ENCODE results near the gene WNT7A.
A peak's percentile ranks its signal among the peaks of the same experiment; 100 is the strongest.

WNT7A gene

DNA sequence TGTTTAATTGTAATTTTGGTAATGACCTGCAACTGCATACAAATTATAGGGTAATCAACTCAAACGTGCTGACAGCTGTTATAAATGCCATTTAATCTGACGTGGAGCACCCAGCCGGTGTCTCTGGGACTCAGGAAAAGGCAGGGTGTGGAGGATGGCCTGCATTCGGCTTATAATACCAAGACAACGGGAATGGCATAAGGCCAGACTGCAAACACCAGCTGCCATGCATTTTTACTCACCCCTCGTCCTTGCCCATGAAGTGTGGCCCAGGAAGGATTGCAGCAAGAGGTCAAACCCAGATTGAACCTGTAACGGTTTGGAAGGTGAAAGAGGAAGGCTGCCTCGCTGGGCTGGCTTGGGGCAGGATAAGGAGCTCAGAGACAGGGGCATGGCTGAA lies 96.4 kb downstream of the WNT7A start:
- Histone ChIP-seq H2AK5ac (ENCODE audit: low read length) (no peak overlapping the region), H4K91ac (ENCODE audit: low read depth, low read length) (no peak overlapping the region), H4K8ac (ENCODE audit: low read depth, low read length) (no peak overlapping the region), H3K9ac (ENCODE audit: low read length) (peak overlapping the region; percentile 5), H3K4me3 (ENCODE audit: low read depth, low read length) (no peak overlapping the region), H3K4me1 (ENCODE audit: control insufficient read depth in 1 of 2, insufficient read depth in 2 of 2, low read length in 2 of 2) (no peaks in the 10 kb centered on the region), H3K4me2 (ENCODE audit: low read length) (no peak overlapping the region), H4K12ac (ENCODE audit: low read depth, low read length) (no peak overlapping the region), H2BK5ac (ENCODE audit: low read depth, low read length, poor library complexity) (no peak overlapping the region), H2BK12ac (ENCODE audit: low read length) (no peak overlapping the region), H3K9me3 (ENCODE audit: insufficient read depth, low read depth, low read length) (no peaks in the 10 kb centered on the region), H2BK120ac (ENCODE audit: insufficient read depth, low read length, poor library complexity) (no peak overlapping the region), H3K36me3 (ENCODE audit: control insufficient read depth in 1 of 2, insufficient read depth in 2 of 2, low read length in 2 of 2) (no peaks in the 10 kb centered on the region), H3K14ac (ENCODE audit: low read length) (no peak overlapping the region), H3K79me2 (ENCODE audit: control insufficient read depth, insufficient read depth, low read length, poor library complexity) (no peaks in the 10 kb centered on the region), H2AFZ (ENCODE audit: insufficient read depth, low read length, poor library complexity) (no peak overlapping the region), H3K27ac (ENCODE audit: low read depth, low read length) (no peak overlapping the region), H3K4ac (ENCODE audit: low read depth, low read length) (no peak overlapping the region), H3K18ac (ENCODE audit: low read length) (no peak overlapping the region), H3K27me3 (ENCODE audit: insufficient read depth, low read length) (no peaks in the 10 kb centered on the region), H3K23ac (ENCODE audit: low read length) (no peak overlapping the region), H3K79me1 (ENCODE audit: low read length) (no peaks in the 10 kb centered on the region)
- no CpG with 5 or more reads among the region's 8 CpGs for WGBS (ENCODE audit: extremely low coverage, insufficient coverage, insufficient read length)
- no peak for DNase-seq

DNA sequence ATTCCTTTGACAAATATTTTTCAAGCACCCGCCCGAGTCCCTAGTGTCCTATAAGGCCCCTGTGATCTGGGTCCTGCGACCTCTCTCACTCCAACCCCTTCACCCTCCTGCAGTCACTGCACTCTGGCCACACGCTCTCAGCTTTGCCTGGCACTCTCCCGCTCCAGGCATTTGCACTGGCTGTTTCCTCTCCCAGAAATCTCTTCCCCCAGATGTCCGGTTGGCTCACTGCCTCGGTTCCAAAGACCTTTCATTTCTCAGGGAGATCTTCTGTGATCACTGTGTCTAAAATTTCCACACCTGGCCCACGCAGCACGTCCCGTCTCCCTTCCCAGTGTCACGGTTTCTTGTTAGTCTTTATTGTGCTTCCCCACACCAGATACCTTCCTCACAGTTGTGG lies 97.4 kb downstream of the WNT7A start:
- Histone ChIP-seq H3K4me1 (ENCODE audit: control insufficient read depth in 1 of 2, insufficient read depth in 2 of 2, low read length in 2 of 2) (no peaks in the 10 kb centered on the region), H2AFZ (ENCODE audit: insufficient read depth, low read length, poor library complexity) (no peak overlapping the region), H3K23ac (ENCODE audit: low read length) (no peak overlapping the region), H3K27ac (ENCODE audit: low read depth, low read length) (no peak overlapping the region), H3K4me2 (ENCODE audit: low read length) (no peak overlapping the region), H2BK120ac (ENCODE audit: insufficient read depth, low read length, poor library complexity) (no peak overlapping the region), H3K9me3 (ENCODE audit: insufficient read depth, low read depth, low read length) (no peaks in the 10 kb centered on the region), H2BK12ac (ENCODE audit: low read length) (no peak overlapping the region), H3K27me3 (ENCODE audit: insufficient read depth, low read length) (no peaks in the 10 kb centered on the region), H4K91ac (ENCODE audit: low read depth, low read length) (no peak overlapping the region), H3K14ac (ENCODE audit: low read length) (no peak overlapping the region), H3K79me1 (ENCODE audit: low read length) (no peaks in the 10 kb centered on the region), H3K36me3 (ENCODE audit: control insufficient read depth in 1 of 2, insufficient read depth in 2 of 2, low read length in 2 of 2) (no peaks in the 10 kb centered on the region), H2AK5ac (ENCODE audit: low read length) (no peak overlapping the region), H4K8ac (ENCODE audit: low read depth, low read length) (no peak overlapping the region), H3K18ac (ENCODE audit: low read length) (no peak overlapping the region), H3K79me2 (ENCODE audit: control insufficient read depth, insufficient read depth, low read length, poor library complexity) (no peaks in the 10 kb centered on the region), H3K4me3 (ENCODE audit: low read depth, low read length) (no peak overlapping the region), H3K4ac (ENCODE audit: low read depth, low read length) (no peak overlapping the region), H2BK5ac (ENCODE audit: low read depth, low read length, poor library complexity) (no peak overlapping the region), H3K9ac (ENCODE audit: low read length) (no peak overlapping the region), H4K12ac (ENCODE audit: low read depth, low read length) (no peak overlapping the region)
- DNase-seq, result no peak
- no CpG with 5 or more reads among the region's 11 CpGs for WGBS (ENCODE audit: extremely low coverage, insufficient coverage, insufficient read length)

DNA sequence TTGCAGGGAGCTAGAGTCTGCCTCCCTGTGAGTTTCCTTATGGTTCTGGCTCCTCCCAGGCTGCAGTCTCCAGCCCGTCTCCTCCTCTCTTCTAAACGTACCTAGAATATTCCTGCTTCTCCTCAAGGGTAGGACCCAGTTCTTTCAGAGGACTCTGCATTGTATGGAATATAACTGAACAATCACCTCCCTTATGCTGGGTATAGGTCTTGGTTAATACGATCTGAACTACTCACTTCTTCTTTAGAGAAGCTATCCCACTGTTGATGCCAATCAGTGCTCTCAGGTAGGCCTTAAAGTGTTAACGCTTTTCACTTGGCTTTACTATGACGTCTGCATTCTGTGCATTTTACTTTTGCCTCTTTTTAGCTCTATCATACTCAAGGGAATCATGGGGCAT lies 98.5 kb downstream of the WNT7A start:
- Histone ChIP-seq H2BK12ac (ENCODE audit: low read length) (no peak overlapping the region), H3K4ac (ENCODE audit: low read depth, low read length) (no peak overlapping the region), H2AK5ac (ENCODE audit: low read length) (no peak overlapping the region), H4K91ac (ENCODE audit: low read depth, low read length) (no peak overlapping the region), H3K36me3 (ENCODE audit: control insufficient read depth in 1 of 2, insufficient read depth in 2 of 2, low read length in 2 of 2) (no peaks in the 10 kb centered on the region), H3K4me2 (ENCODE audit: low read length) (no peak overlapping the region), H3K23ac (ENCODE audit: low read length) (no peak overlapping the region), H4K8ac (ENCODE audit: low read depth, low read length) (no peak overlapping the region), H3K4me1 (ENCODE audit: control insufficient read depth in 1 of 2, insufficient read depth in 2 of 2, low read length in 2 of 2) (no peaks in the 10 kb centered on the region), H4K12ac (ENCODE audit: low read depth, low read length) (no peak overlapping the region), H3K14ac (ENCODE audit: low read length) (no peak overlapping the region), H2BK120ac (ENCODE audit: insufficient read depth, low read length, poor library complexity) (no peak overlapping the region), H3K4me3 (ENCODE audit: low read depth, low read length) (no peak overlapping the region), H3K27ac (ENCODE audit: low read depth, low read length) (no peak overlapping the region), H3K18ac (ENCODE audit: low read length) (no peak overlapping the region), H3K79me1 (ENCODE audit: low read length) (no peaks in the 10 kb centered on the region), H3K79me2 (ENCODE audit: control insufficient read depth, insufficient read depth, low read length, poor library complexity) (no peaks in the 10 kb centered on the region), H2AFZ (ENCODE audit: insufficient read depth, low read length, poor library complexity) (no peak overlapping the region), H3K9ac (ENCODE audit: low read length) (no peak overlapping the region), H3K9me3 (ENCODE audit: insufficient read depth, low read depth, low read length) (no peaks in the 10 kb centered on the region), H3K27me3 (ENCODE audit: insufficient read depth, low read length) (no peaks in the 10 kb centered on the region), H2BK5ac (ENCODE audit: low read depth, low read length, poor library complexity) (no peak overlapping the region)
- no peak for DNase-seq
- no CpG with 5 or more reads among the region's 5 CpGs for WGBS (ENCODE audit: extremely low coverage, insufficient coverage, insufficient read length)

DNA sequence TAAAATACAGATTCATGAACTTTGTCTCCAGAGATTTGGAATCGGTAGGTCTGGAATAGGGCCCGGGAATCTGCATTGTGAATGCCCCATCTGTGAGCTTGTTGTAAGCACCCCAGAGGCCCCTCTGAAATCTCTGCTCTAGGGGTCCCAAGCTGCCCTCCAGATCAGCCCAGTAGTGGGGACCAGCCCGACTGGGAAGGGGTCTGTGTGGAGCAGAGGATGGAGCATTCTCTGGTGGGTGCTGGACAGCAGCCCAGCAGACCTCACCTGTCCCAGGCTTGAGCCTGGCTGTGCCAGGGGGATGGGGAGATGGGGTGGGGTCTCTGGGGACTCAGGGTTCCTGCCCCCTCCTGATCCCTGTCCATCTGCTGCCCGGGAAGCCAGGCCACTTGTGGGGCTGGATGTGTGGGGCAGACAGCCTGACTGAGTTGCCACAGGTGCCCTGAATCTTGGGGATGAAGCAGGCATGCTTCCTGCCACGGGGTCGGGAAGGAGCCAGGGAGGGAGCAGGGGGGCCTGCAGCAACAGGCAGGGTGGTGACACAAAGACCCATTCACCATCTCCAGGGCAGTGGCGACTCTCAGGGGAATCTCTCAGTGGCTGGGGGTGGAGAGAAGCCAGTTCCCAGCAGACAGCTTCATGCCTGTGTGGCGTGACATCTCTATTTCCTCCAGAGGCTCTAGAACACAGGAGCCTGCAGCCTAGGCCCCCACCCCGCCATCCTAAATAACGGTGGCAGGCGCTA lies 99.3 kb downstream of the WNT7A start:
- Histone ChIP-seq H4K8ac (ENCODE audit: low read depth, low read length) (no peak overlapping the region), H3K36me3 (ENCODE audit: control insufficient read depth in 1 of 2, insufficient read depth in 2 of 2, low read length in 2 of 2) (no peaks in the 10 kb centered on the region), H3K4ac (ENCODE audit: low read depth, low read length) (no peak overlapping the region)

More for the DNA sequence above, 99.3 kb downstream of the WNT7A start:
- no peaks in the 10 kb centered on the region for H3K9me3 ChIP-seq (ENCODE audit: insufficient read depth, low read depth, low read length)
- H3K4me1 ChIP-seq (ENCODE audit: control insufficient read depth in 1 of 2, insufficient read depth in 2 of 2, low read length in 2 of 2), result no peaks in the 10 kb centered on the region
- no peak overlapping the region for H4K91ac ChIP-seq (ENCODE audit: low read depth, low read length)
- no peaks in the 10 kb centered on the region for H3K27me3 ChIP-seq (ENCODE audit: insufficient read depth, low read length)
- no peak overlapping the region for H3K27ac ChIP-seq (ENCODE audit: low read depth, low read length)
- no peak overlapping the region for H3K18ac ChIP-seq (ENCODE audit: low read length)
- DNase-seq, result no peak
- H2BK120ac ChIP-seq (ENCODE audit: insufficient read depth, low read length, poor library complexity), result no peak overlapping the region
- H3K79me1 ChIP-seq (ENCODE audit: low read length), result no peaks in the 10 kb centered on the region
- no peak overlapping the region for H3K9ac ChIP-seq (ENCODE audit: low read length)
- no peak overlapping the region for H4K12ac ChIP-seq (ENCODE audit: low read depth, low read length)
- no peak overlapping the region for H2BK12ac ChIP-seq (ENCODE audit: low read length)
- WGBS (ENCODE audit: extremely low coverage, insufficient coverage, insufficient read length), result no CpG with 5 or more reads among the region's 11 CpGs
- no peak overlapping the region for H2BK5ac ChIP-seq (ENCODE audit: low read depth, low read length, poor library complexity)
- H3K79me2 ChIP-seq (ENCODE audit: control insufficient read depth, insufficient read depth, low read length, poor library complexity), result no peaks in the 10 kb centered on the region
- no peak overlapping the region for H2AFZ ChIP-seq (ENCODE audit: insufficient read depth, low read length, poor library complexity)
- no peak overlapping the region for H3K23ac ChIP-seq (ENCODE audit: low read length)
- H2AK5ac ChIP-seq (ENCODE audit: low read length), result no peak overlapping the region
- no peak overlapping the region for H3K14ac ChIP-seq (ENCODE audit: low read length)
- no peak overlapping the region for H3K4me2 ChIP-seq (ENCODE audit: low read length)
- H3K4me3 ChIP-seq (ENCODE audit: low read depth, low read length), result no peak overlapping the region
